ENCODE measurements around the gene AGPAT3. TPM values are rescaled to one million over a fixed set of nuclear protein-coding genes. Genes with fewer than 3 reads are reported as not detected.

AGPAT3 gene
- total RNA-seq, 1 experiment from 2014 or later = 56.9 TPM

DNA sequence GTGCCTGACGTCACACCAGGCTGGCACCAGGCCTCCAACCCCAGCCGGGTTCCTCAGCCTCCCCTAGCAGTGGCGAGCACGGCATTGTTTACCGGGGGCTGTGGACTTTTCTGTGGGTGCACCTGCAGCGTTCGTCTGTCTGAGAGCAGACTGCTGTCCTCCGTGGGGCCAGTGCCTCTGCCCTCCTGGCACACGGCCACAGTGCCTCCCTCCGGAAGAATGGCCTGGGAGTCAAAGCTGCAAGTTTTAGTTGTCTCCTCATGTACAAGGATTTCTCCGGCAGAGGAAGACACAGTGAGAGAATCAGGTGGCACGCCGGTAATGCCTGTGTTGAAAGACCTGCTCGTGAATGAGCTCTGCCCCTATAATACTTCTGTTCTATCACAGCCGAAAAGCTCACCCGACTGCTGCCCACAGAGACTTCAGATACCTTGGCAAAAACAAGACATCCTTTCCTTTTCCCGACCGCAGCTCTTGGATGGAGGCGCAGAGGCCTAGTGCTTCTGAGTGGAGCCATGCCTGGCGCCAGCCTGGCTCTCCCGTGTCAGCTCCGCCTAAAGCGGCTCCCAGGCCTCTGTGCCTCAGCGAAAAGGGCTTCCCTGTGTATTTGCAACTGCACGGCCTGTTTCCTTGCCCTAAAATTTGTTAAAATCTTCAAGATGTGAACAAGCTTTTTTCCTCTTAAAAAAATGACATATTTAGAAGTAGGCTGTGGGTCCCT, 71.4 kb downstream of the AGPAT3 start:
- no peak for DNase-seq (ENCODE audit: low read depth)
- in situ Hi-C loops (cut with HindIII; ENCODE audit: low pct_unique_long_range_greater_than_20kb, low sequenced_read_pairs) = no loop called here

DNA sequence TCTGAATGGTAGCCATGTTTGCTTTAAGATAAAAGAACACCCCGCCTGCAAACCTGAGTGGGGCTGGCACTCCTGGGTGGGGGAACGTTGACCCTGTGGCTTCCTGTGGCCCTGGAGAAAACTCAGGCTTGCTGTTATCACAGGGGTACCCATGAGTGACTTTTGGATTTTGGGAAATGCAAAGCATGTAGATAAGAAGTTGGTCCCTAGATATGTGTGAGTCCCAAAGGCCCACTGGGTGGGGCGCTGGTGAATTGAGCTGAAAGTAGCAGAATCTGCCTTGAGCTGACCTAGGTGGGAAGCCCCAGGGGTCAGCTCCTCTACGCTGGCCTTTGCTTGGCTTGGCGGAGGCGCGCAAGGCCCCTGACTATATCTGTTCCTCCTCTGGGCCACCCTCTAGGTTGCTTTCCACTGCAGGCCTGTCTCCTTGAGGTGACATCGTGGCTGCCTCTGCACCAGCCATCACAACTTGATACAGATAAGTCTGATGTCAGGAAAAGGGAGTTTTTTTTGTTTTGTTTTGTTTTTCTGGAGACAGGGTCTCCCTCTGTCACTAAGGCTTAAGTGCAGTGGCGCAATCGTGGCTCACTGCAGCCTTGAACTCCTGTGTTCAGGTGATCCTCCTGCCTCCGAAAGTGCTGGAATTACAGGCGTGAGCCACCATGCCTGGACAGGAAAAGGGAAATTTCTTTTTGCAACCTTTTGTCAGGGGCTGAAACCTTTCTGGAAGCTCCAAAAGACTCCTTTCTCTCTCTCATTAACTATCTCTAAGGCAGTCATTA, 72.2 kb downstream of the AGPAT3 start:
- in situ Hi-C loops (cut with HindIII; ENCODE audit: low pct_unique_long_range_greater_than_20kb, low sequenced_read_pairs) = no loop called here
- DNase-seq (ENCODE audit: low read depth) = no peak

DNA sequence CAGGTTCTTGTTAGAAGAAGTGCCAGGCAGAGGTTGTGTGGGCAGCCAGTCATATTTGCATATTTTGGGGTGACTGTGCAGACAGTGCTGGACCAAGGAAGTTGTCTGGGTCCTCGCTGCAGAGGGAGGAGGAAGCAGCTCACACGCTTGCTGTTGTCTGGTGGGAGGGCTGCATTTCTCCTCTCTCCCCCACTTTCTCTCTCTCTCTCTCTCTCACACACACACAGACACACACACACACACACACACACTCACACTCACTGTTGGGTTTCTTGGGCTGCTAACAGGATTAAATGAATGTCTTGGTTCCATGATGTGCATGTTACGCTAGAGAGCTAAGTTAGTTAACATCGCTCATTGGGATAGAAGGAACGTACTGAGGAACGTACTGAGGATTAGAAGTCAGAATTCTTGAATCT, 72.9 kb downstream of the AGPAT3 start:
- in situ Hi-C loops (cut with HindIII; ENCODE audit: low pct_unique_long_range_greater_than_20kb, low sequenced_read_pairs) = no loop called here
- no peak for DNase-seq (ENCODE audit: low read depth)

DNA sequence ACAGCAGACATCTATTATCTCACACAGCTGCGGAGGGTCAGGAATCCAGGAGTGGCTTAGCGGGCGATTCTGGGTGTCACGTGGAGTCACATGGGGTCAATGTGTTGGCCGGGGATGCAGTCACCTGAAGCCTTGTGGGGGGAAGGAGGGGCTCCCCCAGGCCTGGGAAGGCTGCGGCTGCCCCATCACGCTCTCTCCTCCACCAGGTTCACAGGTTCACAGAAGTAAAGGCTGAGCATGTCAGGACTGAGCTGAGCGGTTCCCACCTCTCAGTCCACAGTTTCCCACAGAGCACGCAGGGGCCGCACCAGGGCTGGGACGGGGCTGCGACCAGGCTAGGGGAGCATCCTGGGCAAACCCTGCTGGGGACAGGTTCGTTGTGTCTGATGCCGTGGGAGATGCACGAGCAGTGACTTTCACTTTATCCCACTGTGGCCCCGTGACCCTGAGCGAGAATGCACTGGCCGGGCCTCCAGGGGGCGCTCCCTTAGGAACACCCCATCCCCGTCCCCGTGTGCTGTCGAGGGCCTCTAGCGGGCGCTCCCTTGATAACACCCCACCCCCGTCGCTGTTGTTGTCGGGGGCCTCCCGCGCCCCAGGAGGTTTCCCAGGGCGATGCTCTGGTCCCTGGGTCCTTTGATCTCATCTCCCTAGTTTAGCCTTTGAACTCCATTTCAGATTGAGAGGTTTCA, 73.9 kb downstream of the AGPAT3 start:
- in situ Hi-C loops (cut with HindIII; ENCODE audit: low pct_unique_long_range_greater_than_20kb, low sequenced_read_pairs) = no loop called here
- peak; percentile 63 for DNase-seq (ENCODE audit: low read depth)

DNA sequence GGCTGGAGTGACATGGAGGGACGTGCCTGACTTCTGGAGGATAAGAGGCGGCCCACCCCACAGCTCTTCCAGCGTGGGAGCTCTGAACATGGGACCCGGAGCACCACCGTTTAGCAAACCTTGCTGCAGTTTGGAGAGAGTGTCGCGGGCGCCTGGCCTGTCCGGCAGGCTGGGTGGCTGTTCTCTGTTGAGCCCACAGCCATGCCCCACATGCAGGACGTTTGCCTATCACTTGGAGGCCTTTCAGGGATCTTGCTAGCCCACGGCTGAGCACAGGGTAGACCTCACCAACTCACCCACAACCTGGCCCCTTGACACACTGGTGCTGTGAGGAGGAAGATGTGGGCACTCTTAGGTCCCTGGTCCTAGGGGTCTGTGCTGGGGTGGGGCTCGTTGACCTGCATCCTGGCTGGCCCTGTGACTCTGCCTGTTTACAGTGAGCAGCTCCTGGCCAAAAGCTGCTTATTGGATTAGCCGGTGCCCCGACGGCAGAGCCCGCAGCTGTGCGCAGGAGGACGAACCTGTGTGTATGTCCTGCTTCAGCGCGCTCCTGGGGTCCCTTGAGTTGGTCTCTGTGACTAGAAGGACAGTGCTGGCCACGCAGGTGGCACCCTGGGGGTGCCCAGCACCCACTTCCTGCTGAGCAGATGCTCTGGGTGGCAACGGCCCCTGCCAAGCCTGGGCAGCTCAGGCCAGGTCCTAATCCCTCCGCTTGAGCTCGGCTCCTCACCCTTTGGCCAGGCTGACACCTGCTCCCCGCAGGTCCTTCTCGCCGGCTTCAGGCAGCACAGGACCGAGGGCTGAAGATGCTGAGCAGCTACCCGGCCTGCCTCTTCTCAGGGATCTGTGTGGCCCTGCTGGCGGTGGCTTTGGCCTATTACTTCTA, 74.7 kb downstream of the AGPAT3 start:
- DNase-seq (ENCODE audit: low read depth) = no peak
- in situ Hi-C loops (cut with HindIII; ENCODE audit: low pct_unique_long_range_greater_than_20kb, low sequenced_read_pairs) = no loop called here

DNA sequence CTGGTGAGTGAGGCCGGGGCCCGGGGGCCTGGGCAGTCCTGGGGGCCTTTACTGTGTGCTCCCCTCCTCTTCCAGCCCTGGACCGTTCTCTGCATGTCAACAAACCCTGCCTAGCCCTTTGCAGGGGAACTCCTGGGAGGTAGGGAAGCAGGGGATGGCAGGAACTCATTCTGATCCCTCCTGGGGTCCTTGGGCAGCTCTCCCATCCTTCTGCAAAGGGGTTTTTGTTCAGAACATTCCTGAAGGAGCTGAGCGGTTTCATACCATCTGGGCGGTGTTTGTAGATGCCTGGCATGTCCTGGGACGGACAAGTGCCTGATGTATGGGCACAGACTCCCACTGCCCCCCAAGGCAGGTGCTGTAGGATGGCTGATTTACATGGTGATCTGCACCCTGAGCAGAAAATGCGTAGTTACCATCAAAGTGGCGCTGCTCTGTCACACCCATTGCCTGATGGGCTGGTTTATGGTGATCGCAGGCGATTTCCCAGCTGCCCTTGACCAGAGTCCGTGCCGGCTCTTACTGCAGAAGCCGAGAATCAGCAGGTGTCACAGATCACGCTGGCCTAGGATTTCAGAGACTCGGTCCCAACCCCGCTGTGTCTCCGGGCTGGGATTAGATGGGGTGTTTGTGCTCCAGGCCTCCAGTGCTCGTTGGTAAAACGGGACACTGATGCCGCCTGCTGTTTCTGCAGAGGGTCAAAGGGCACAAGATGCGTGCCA, 75.5 kb downstream of the AGPAT3 start:
- no peak for DNase-seq (ENCODE audit: low read depth)
- in situ Hi-C loops (cut with HindIII; ENCODE audit: low pct_unique_long_range_greater_than_20kb, low sequenced_read_pairs) = no loop called here

DNA sequence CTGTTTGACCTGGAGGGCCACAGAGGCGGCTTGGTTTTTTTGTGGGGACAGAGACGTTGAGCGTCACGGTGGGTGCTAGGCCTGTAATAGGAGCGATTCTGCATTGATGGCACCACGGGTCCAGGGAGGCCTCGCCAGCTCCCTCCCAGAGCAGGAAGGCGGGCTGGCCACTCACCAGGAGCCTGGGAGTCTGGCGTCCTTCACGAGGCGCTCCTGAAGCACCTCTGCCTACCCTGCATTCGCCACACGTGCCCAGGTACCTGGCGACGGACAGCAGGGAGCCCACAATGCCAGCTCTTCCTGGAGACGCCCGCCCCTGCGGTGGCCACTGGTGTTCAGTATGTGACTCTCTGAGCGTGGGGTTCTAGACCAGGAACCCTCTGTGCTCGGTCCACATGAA, 77.2 kb downstream of the AGPAT3 start:
- in situ Hi-C loops (cut with HindIII; ENCODE audit: low pct_unique_long_range_greater_than_20kb, low sequenced_read_pairs) = no loop called here

DNA sequence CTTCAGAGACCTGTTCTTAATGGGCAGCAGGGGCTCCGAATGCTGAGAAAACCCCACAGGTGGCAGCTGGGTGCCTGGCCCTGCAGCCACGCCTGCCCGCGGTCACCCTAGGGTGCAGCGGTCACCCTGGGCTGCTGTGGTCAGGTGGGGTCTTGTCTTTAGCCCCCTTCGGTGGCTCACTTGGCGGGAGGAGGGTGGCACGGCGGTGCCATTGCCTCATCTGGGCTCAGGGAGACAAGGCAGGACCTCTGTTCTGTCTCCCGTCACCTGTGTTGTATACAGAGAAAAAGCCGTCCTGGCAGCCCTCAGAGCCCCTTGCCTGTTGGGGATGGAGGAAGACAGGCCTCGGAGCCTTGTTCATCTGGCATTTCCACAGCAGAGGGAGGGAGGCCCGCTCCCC, 77.6 kb downstream of the AGPAT3 start:
- in situ Hi-C loops (cut with HindIII; ENCODE audit: low pct_unique_long_range_greater_than_20kb, low sequenced_read_pairs) = no loop called here
- no peak for DNase-seq (ENCODE audit: low read depth)

More for the DNA sequence above, 77.2 kb downstream of the AGPAT3 start:
- no peak for DNase-seq (ENCODE audit: low read depth)

DNA sequence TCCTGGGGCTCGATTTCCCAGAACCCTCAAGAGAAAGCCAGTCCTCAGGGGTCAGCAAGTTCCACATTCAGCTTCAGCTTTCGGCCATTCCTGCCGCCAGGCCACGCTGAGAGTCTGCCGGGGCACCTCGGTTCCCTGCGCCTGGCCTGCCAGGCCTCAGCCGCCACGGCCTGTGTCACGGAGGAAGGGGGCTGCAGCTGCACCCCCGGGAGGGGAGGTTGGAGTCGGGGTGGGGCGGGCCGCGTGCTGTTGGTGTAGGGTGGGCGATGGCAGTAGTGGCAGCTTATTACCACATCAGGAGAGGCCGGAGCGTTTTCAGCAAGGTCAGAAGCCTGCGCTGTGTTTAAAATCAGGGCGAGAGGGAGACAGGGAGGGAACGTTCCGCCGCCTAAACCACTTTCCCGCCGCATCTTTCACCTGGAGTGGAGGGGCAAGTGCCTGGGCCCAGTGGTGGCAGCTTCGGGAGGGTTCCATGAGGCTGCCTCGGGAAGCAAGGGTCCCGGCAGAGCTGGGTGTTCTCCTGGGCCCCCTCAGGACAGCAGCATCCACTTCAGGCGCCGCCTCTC, 78.6 kb downstream of the AGPAT3 start:
- in situ Hi-C loops (cut with HindIII; ENCODE audit: low pct_unique_long_range_greater_than_20kb, low sequenced_read_pairs) = no loop called here

DNA sequence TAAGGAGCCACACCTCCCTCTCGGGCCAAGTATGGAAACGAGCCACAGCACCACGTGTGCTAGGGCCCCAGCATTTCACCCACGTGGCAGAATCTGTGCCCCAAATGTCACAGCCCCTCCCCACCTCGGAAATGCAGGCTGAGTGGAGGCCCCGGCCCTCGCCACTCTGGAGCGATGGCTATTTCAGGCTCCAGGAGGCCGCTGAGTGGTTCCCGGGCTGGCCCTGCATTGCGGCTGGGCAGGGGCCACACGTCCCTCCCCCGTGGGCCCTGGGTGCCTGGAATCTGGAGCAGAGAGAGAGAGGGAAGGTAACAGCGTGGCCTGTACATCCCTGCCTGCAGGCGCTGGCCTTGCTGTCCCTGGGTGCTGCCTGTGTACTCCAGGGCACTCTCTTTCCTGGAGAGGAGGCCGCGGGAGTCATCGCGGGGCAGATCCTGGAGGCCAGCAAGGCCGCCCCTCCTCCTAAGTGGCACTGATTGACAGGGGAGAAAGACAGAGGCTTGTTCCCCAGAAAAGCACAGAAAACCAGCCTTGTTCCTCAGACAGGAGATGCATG, 79.1 kb downstream of the AGPAT3 start:
- DNase-seq (ENCODE audit: low read depth) = no peak
- in situ Hi-C loops (cut with HindIII; ENCODE audit: low pct_unique_long_range_greater_than_20kb, low sequenced_read_pairs) = no loop called here

More for the DNA sequence above, 78.6 kb downstream of the AGPAT3 start:
- no peak for DNase-seq (ENCODE audit: low read depth)

DNA sequence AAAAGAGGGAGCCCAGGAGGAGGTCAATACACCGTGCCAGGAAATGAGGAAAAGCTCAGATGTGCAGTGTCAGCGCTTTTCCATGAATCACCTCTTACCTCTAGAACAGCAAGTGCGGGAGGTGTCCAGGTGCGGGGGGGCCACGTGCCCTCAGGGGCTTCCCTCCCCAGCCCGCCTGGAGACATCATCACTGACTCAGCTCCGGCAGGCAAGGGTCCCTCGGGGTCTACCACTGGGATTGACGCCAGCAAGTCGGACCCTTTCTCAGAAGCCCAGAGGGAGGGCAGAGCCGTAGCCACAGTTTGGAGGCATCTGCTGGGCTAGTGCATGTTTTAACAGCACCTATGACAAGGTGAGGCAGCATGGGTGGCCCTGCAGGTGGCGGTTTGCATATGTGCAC, 79.7 kb downstream of the AGPAT3 start:
- in situ Hi-C loops (cut with HindIII; ENCODE audit: low pct_unique_long_range_greater_than_20kb, low sequenced_read_pairs) = no loop called here
- no peak for DNase-seq (ENCODE audit: low read depth)

DNA sequence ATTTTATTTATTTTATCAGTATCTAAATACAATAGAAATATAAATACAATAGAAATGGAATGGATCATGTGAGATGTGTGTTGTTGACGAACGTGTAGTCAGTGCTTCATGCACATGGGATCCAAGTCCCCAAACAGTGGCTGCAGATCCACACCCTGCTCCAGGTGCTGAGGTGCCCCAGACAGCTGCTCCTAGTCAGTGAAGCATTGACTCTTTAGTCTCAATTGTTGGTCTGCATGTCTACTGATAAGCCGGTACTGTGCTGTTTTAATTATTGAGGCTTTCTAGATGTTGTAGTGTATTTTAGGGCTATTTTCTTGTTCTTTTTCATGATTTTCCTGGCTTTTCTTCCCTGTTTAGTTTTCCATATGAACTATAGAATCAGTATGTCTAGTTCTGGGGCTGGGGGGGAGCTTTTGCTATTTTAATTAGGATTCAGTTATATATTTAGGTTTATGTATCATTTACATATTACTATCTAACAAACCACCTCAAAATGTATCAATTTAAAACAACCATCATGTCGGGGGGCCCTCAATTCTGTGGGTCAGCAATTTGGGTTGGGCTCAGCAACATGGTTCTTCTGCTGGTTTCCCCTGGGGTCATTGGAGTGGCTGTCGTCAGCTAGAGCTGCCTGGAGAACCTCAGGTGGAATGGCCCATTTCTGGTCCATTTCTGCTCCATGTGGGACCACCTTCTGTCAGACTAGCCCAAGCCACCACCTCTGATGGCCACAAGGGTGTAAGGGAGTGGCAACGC, 83.9 kb downstream of the AGPAT3 start:
- in situ Hi-C loops (cut with HindIII; ENCODE audit: low pct_unique_long_range_greater_than_20kb, low sequenced_read_pairs) = no loop called here
- DNase-seq (ENCODE audit: low read depth) = no peak

DNA sequence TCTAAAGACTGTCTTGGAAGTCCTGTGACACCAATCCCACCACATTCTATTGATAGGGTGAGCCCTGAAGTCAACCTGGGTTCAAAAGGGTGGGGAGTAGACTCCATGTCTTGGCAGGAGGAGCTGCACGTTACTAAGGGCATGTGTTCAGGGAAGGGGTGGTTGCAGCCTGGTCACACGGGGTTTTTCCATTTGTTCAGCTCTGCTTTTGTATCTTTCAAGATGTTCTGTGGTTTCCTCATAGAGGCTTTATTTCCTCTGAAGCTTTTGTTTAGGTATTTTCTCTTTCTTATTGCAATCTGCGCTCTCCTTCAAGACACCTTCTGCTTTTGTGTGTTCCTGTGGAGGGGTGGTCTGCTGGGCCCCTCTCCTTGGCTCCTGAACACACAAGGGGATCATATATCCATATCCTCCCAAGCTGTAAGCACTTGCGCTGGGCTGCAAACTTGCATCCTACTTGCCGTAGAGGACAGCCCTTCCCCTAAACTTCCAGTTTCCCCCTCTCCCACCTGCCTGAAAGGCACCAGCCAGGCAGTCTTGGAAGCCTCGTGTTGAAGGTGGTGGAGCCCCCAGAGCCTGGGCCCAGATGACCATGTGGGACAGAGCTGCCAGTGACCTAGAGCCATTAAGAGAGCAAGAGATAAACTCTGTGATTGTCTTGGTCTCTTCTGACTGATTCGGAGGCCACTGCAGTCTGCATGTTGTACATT, 84.6 kb downstream of the AGPAT3 start:
- in situ Hi-C loops (cut with HindIII; ENCODE audit: low pct_unique_long_range_greater_than_20kb, low sequenced_read_pairs) = no loop called here
- DNase-seq (ENCODE audit: low read depth) = no peak

DNA sequence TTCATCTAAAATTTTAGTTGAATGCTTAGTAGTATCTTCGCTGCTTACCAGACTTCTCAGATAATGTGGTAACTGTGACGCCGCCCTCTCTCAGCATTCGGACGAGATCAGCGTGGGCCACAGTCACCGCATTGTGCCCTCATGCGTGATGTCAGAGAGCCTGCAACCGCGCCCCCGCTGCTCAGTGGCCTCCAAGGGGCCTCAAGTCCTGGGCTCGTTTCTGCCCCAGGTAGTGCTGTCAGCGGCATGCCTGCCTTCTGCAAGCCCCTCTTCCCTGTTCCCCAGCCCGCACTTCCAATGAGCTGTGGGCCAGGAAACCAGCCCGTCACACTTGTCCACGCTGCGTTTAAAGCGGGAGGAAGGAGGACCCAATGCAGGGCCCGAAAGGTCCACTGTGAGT, 85.5 kb downstream of the AGPAT3 start:
- in situ Hi-C loops (cut with HindIII; ENCODE audit: low pct_unique_long_range_greater_than_20kb, low sequenced_read_pairs) = no loop called here
- no peak for DNase-seq (ENCODE audit: low read depth)

DNA sequence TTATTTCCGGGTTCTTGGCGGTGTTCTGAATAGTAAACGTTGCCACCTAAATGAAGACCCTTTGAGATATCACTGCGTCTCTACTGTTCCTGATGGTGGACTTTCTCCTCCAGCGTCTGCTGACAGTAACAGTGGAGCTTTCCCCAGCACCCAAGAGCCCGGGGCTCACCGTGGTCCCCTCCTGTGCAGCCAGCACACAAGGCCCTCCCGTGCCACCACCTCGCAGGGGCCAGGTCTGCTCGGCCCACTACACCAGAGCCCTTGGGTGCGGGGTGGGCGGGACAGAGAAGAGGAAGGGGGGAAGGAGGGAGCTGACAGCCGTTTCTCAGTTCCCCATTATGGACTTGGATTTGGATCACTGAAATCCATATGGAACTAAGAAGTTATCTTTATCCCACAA, 85.9 kb downstream of the AGPAT3 start:
- in situ Hi-C loops (cut with HindIII; ENCODE audit: low pct_unique_long_range_greater_than_20kb, low sequenced_read_pairs) = no loop called here
- no peak for DNase-seq (ENCODE audit: low read depth)
